ENCODE data around the gene FMNL2. TPM values are rescaled to one million over a fixed set of nuclear protein-coding genes. Genes with fewer than 3 reads are reported as not detected.

Gene FMNL2
- total RNA-seq, 1 donor from 2014 or later, result 34.3 TPM

DNA sequence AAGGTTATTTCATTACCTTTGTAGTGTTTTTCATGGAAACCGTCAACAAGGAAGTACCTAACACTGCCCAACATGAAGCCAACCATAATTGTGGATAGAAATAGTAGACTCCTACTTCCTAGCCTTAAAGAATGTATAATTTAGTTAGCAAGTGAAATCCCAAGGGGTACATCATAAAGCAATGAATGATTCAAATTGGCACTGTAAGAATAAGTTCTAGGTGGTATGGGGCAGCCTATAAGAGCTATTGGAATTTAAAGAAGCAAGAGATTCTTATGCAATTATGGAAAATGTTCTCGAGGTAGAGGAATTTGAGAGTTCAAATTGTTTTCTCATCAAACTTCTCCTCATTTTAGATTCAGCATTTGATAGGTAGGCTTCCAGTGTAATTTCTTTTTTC is 157.9 kb downstream of the FMNL2 start:
- peaks cover 2% of the 10 kb centered on the region for H3K9me3 Mint-ChIP-seq (ENCODE audit: unreplicated experiment)
- Histone ChIP-seq H3K4me3 (ENCODE audit: insufficient read depth, low read depth, low read length) (no peak overlapping the region), H3K9ac (ENCODE audit: low read length) (no peak overlapping the region), H3K27me3 (ENCODE audit: insufficient read depth, low read length) (no peaks in the 10 kb centered on the region), H3K79me2 (ENCODE audit: insufficient read depth, low read length) (peaks cover 50% of the 10 kb centered on the region), H3K27ac (ENCODE audit: low read depth, low read length) (no peak overlapping the region), H3K36me3 (ENCODE audit: insufficient read depth, low read length) (no peaks in the 10 kb centered on the region), H3K9me3 (ENCODE audit: insufficient read depth, low read depth, low read length) (no peaks in the 10 kb centered on the region), H4K20me1 (ENCODE audit: insufficient read depth, low read length) (peaks cover 19% of the 10 kb centered on the region), H3K4me1 (ENCODE audit: insufficient read depth, low read length) (peaks cover 4% of the 10 kb centered on the region), H2AFZ (ENCODE audit: low read depth, low read length) (no peak overlapping the region), H3K4me2 (ENCODE audit: low read length) (no peak overlapping the region)
- peak overlapping the region; percentile 9 for H3K27ac Mint-ChIP-seq (ENCODE audit: unreplicated experiment)
- peaks cover 26% of the 10 kb centered on the region for H3K4me1 Mint-ChIP-seq (ENCODE audit: low read depth, unreplicated experiment)
- H3K27me3 Mint-ChIP-seq (ENCODE audit: low read depth, unreplicated experiment), result no peaks in the 10 kb centered on the region
- no peak overlapping the region for H3K4me3 Mint-ChIP-seq (ENCODE audit: unreplicated experiment)
- no peak for DNase-seq (ENCODE audit: low read depth)
- H3K36me3 Mint-ChIP-seq (ENCODE audit: low read depth, unreplicated experiment), result no peaks in the 10 kb centered on the region
- TF ChIP-seq EZH2 (IDR thresholded peaks at IDR 0.05; ENCODE audit: insufficient read depth, low read length), result no peak
- TF ChIP-seq, protein P1, sequence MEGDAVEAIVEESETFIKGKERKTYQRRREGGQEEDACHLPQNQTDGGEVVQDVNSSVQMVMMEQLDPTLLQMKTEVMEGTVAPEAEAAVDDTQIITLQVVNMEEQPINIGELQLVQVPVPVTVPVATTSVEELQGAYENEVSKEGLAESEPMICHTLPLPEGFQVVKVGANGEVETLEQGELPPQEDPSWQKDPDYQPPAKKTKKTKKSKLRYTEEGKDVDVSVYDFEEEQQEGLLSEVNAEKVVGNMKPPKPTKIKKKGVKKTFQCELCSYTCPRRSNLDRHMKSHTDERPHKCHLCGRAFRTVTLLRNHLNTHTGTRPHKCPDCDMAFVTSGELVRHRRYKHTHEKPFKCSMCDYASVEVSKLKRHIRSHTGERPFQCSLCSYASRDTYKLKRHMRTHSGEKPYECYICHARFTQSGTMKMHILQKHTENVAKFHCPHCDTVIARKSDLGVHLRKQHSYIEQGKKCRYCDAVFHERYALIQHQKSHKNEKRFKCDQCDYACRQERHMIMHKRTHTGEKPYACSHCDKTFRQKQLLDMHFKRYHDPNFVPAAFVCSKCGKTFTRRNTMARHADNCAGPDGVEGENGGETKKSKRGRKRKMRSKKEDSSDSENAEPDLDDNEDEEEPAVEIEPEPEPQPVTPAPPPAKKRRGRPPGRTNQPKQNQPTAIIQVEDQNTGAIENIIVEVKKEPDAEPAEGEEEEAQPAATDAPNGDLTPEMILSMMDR (IDR thresholded peaks at IDR 0.05; ENCODE audit: insufficient read depth, low read depth, low read length), result no peak
- FAIRE-seq, result no peak

DNA sequence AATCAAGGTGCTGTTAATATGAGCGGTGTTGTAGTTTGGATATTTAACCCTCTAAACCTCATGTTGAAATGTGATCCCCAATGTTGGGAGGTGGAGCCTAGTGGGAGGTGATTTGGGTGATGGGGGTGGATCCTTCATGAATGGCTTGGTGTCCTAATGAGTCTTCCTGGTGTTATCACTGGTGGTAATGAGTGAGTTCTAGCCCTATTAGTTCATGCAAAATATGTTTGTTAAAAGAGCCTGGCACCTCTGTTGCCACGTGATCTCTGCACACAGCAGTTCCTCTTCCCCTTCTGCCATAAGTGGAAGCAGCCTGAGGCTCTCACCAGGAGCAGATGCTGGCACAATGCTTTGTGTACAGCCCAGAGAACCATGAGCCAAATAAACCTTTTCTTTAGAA is 158.4 kb downstream of the FMNL2 start:
- H3K4me1 Mint-ChIP-seq (ENCODE audit: low read depth, unreplicated experiment), result peaks cover 30% of the 10 kb centered on the region
- no peak for DNase-seq (ENCODE audit: low read depth)
- no peaks in the 10 kb centered on the region for H3K27me3 Mint-ChIP-seq (ENCODE audit: low read depth, unreplicated experiment)
- FAIRE-seq, result no peak
- no peak for TF ChIP-seq EZH2 (IDR thresholded peaks at IDR 0.05; ENCODE audit: insufficient read depth, low read length)
- TF ChIP-seq, protein P1 (IDR thresholded peaks at IDR 0.05; ENCODE audit: insufficient read depth, low read depth, low read length), result no peak
- H3K4me3 Mint-ChIP-seq (ENCODE audit: unreplicated experiment), result no peak overlapping the region
- peaks cover 2% of the 10 kb centered on the region for H3K9me3 Mint-ChIP-seq (ENCODE audit: unreplicated experiment)
- H3K4me1 ChIP-seq (ENCODE audit: insufficient read depth, low read length), result peaks cover 6% of the 10 kb centered on the region
- no peak overlapping the region for H3K9ac ChIP-seq (ENCODE audit: low read length)
- H3K4me3 ChIP-seq (ENCODE audit: insufficient read depth, low read depth, low read length), result no peak overlapping the region
- H3K27ac Mint-ChIP-seq (ENCODE audit: unreplicated experiment), result no peak overlapping the region
- no peaks in the 10 kb centered on the region for H3K36me3 Mint-ChIP-seq (ENCODE audit: low read depth, unreplicated experiment)
- H3K79me2 ChIP-seq (ENCODE audit: insufficient read depth, low read length), result peaks cover 50% of the 10 kb centered on the region
- no peak overlapping the region for H2AFZ ChIP-seq (ENCODE audit: low read depth, low read length)
- H3K36me3 ChIP-seq (ENCODE audit: insufficient read depth, low read length), result no peaks in the 10 kb centered on the region
- H3K27me3 ChIP-seq (ENCODE audit: insufficient read depth, low read length), result no peaks in the 10 kb centered on the region
- no peak overlapping the region for H3K27ac ChIP-seq (ENCODE audit: low read depth, low read length)
- H4K20me1 ChIP-seq (ENCODE audit: insufficient read depth, low read length), result peaks cover 21% of the 10 kb centered on the region
- H3K4me2 ChIP-seq (ENCODE audit: low read length), result no peak overlapping the region
- no peaks in the 10 kb centered on the region for H3K9me3 ChIP-seq (ENCODE audit: insufficient read depth, low read depth, low read length)

DNA sequence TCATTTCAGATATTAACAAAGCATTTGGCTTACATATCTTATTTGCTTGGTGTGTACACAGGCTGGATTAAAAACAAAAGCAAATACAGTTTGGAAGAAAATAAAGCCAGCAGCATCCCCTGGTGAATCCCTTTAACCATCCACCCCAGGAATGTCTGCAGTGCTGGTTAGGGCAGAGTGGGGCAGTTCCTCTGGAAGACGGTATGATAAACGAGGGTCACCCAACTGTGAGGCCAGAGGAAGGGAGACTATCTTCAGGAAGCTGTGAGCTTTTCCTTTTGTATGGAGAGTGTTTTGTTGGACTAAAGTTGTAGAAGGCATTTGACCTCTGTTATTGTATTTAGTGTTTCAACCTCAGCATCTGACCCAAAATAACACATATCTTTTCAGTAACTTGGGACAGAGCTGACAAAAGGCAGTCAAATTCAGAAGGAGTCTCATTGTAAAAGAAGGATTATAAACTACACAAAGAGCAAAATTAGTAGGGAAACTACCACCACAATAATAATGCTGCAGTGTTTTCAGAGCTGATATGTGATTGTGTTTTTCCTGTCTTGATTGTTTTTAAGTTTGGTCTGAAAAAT is 159.1 kb downstream of the FMNL2 start:
- Histone ChIP-seq H2AFZ (ENCODE audit: low read depth, low read length) (no peak overlapping the region), H3K4me3 (ENCODE audit: insufficient read depth, low read depth, low read length) (no peak overlapping the region), H3K36me3 (ENCODE audit: insufficient read depth, low read length) (no peaks in the 10 kb centered on the region), H4K20me1 (ENCODE audit: insufficient read depth, low read length) (peaks cover 16% of the 10 kb centered on the region), H3K27me3 (ENCODE audit: insufficient read depth, low read length) (no peaks in the 10 kb centered on the region), H3K9ac (ENCODE audit: low read length) (no peak overlapping the region), H3K27ac (ENCODE audit: low read depth, low read length) (no peak overlapping the region), H3K79me2 (ENCODE audit: insufficient read depth, low read length) (peaks cover 48% of the 10 kb centered on the region), H3K4me1 (ENCODE audit: insufficient read depth, low read length) (peaks cover 7% of the 10 kb centered on the region), H3K4me2 (ENCODE audit: low read length) (no peak overlapping the region), H3K9me3 (ENCODE audit: insufficient read depth, low read depth, low read length) (no peaks in the 10 kb centered on the region)
- H3K27ac Mint-ChIP-seq (ENCODE audit: unreplicated experiment), result no peak overlapping the region
- no peak overlapping the region for H3K4me3 Mint-ChIP-seq (ENCODE audit: unreplicated experiment)
- DNase-seq (ENCODE audit: low read depth), result no peak
- no peaks in the 10 kb centered on the region for H3K36me3 Mint-ChIP-seq (ENCODE audit: low read depth, unreplicated experiment)
- peak; percentile 34 for FAIRE-seq
- H3K9me3 Mint-ChIP-seq (ENCODE audit: unreplicated experiment), result peaks cover 2% of the 10 kb centered on the region
- TF ChIP-seq, protein P1 (IDR thresholded peaks at IDR 0.05; ENCODE audit: insufficient read depth, low read depth, low read length), result no peak
- TF ChIP-seq EZH2 (IDR thresholded peaks at IDR 0.05; ENCODE audit: insufficient read depth, low read length), result no peak
- peaks cover 36% of the 10 kb centered on the region for H3K4me1 Mint-ChIP-seq (ENCODE audit: low read depth, unreplicated experiment)
- no peaks in the 10 kb centered on the region for H3K27me3 Mint-ChIP-seq (ENCODE audit: low read depth, unreplicated experiment)

All from astrocyte (in vitro differentiated cells and primary cell).